ENCODE results near the gene ZC3H7B. TPM values are rescaled to one million over a fixed set of nuclear protein-coding genes. Genes with fewer than 3 reads are reported as not detected.

ZC3H7B gene
- total RNA-seq, 2 donors from 2014 or later: 70.9 to 74.2 TPM

DNA sequence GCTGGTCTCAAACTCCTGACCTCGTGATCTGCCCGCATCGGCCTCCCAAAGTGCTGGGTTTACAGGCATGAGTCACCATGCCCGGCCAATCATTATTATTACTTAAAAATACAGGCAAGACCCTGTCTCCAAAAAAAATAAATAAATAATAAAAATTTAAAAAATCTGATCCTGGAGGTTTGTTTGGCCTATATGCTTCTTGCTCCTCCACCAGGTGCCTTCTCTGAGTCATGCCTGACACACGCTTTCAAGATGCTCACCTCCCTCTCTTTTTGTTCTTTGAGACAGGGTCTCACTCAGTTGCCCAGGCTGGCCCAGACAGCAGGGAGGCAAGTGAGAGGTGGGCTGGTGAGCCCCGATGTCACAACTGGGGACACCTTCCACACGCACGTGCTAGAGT is 13.5 kb downstream of the ZC3H7B start:
- TF ChIP-seq, protein P1, sequence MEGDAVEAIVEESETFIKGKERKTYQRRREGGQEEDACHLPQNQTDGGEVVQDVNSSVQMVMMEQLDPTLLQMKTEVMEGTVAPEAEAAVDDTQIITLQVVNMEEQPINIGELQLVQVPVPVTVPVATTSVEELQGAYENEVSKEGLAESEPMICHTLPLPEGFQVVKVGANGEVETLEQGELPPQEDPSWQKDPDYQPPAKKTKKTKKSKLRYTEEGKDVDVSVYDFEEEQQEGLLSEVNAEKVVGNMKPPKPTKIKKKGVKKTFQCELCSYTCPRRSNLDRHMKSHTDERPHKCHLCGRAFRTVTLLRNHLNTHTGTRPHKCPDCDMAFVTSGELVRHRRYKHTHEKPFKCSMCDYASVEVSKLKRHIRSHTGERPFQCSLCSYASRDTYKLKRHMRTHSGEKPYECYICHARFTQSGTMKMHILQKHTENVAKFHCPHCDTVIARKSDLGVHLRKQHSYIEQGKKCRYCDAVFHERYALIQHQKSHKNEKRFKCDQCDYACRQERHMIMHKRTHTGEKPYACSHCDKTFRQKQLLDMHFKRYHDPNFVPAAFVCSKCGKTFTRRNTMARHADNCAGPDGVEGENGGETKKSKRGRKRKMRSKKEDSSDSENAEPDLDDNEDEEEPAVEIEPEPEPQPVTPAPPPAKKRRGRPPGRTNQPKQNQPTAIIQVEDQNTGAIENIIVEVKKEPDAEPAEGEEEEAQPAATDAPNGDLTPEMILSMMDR (conservative IDR thresholded peaks at IDR 0.05): no peak
- Histone ChIP-seq H3K27me3 (ENCODE audit: control insufficient read depth, insufficient read depth, low read length, poor library complexity, severe bottlenecking) (no peaks in the 10 kb centered on the region), H3K27ac (ENCODE audit: low read depth, low read length) (no peak overlapping the region), H3K4me1 (ENCODE audit: control insufficient read depth, insufficient read depth, low read length) (no peaks in the 10 kb centered on the region), H3K9me3 (ENCODE audit: control insufficient read depth, low read length) (no peaks in the 10 kb centered on the region), H3K9ac (ENCODE audit: extremely low read depth, low read length, poor library complexity, severe bottlenecking) (no peak overlapping the region), H3K4me3 (ENCODE audit: low read length) (no peak overlapping the region), H3K36me3 (ENCODE audit: control insufficient read depth, insufficient read depth, low read length) (peaks cover under 1% of the 10 kb centered on the region)
- Mint-ChIP-seq H3K27ac (no peak overlapping the region), H3K9me3 (no peaks in the 10 kb centered on the region), H3K4me1 (peaks cover 6% of the 10 kb centered on the region), H3K36me3 (ENCODE audit: low read depth) (peaks cover 17% of the 10 kb centered on the region), H3K4me3 (no peak overlapping the region), H3K27me3 (ENCODE audit: insufficient read depth) (no peaks in the 10 kb centered on the region)
- WGBS, 2 experiments (ENCODE audit: insufficient coverage in 1 of 2, insufficient read length in 1 of 2): 97 to 100% methylated on average over 5 to 7 of the region's 8 CpGs
- no peak for DNase-seq

DNA sequence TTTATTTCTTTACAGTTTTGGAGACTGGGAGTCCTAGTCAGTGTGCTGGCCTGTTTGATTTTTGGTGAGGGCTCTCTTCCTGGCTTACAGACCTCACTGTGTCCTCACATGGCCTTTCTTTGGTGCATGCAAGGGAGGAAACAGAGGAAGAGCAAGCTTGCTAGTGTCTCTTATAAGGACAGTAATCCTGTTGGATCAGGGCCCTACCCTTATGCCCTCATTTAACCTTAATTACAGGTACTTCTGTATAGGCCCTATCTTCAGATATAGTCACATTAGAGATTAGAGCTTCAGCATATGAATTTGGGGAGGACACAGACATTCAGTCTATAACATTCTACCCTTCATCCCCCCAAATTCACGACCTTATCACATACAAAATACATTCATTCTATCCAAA is 14.3 kb downstream of the ZC3H7B start:
- 100% methylated on average over 1 of the region's 1 CpG for WGBS, 2 experiments (ENCODE audit: insufficient coverage in 1 of 2, insufficient read length in 1 of 2)
- no peaks in the 10 kb centered on the region for H3K27me3 ChIP-seq (ENCODE audit: control insufficient read depth, insufficient read depth, low read length, poor library complexity, severe bottlenecking)
- H3K4me3 ChIP-seq (ENCODE audit: low read length): no peak overlapping the region
- Mint-ChIP-seq H3K27ac (no peak overlapping the region), H3K4me3 (no peak overlapping the region), H3K27me3 (ENCODE audit: insufficient read depth) (no peaks in the 10 kb centered on the region), H3K9me3 (no peaks in the 10 kb centered on the region), H3K36me3 (ENCODE audit: low read depth) (peaks cover 14% of the 10 kb centered on the region), H3K4me1 (peaks cover 6% of the 10 kb centered on the region)
- no peaks in the 10 kb centered on the region for H3K9me3 ChIP-seq (ENCODE audit: control insufficient read depth, low read length)
- H3K27ac ChIP-seq (ENCODE audit: low read depth, low read length): no peak overlapping the region
- H3K36me3 ChIP-seq (ENCODE audit: control insufficient read depth, insufficient read depth, low read length): no peaks in the 10 kb centered on the region
- no peak for DNase-seq
- H3K4me1 ChIP-seq (ENCODE audit: control insufficient read depth, insufficient read depth, low read length): no peaks in the 10 kb centered on the region
- H3K9ac ChIP-seq (ENCODE audit: extremely low read depth, low read length, poor library complexity, severe bottlenecking): no peak overlapping the region
- TF ChIP-seq, protein P1 (conservative IDR thresholded peaks at IDR 0.05): no peak

DNA sequence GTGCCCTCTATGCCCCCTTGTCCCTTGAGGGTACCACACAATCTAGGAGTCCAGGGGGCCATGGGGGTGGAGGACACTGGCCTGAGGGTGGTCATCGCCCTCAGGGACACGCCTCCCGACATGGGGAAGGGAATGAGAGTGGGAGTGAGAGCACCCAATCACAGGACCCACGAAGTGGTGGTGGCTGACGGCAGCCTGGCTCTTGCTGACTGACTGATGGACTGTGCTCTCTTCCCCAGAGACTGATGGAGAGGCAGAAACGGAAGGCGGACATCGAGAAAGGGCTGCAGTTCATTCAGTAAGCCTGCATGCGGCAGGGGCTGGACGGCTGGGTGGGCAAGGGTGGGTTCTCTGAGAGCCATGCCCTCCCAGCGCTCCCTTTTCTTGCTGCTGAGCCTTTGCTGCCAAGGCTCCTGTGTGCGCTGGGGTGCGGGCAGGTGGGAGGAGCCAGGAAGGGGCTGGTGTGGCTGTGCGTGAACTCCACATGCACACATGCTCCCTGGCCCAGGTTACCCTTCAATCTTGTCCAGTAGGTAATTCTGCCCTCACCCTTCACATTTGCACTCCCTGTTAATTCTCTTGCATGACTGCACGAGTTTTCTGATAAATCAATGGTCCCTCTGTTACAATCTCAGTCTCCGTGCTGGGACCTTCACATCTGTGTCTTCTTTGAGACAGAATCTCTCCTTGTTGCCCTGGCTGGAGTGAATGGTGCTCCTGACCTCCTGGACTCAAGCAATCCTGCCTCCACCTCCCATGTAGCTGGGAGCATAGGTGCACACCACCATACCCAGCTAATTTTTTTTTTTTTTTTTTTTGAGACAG is 19.3 kb downstream of the ZC3H7B start:
- no peaks in the 10 kb centered on the region for H3K27me3 Mint-ChIP-seq (ENCODE audit: insufficient read depth)
- H3K27me3 ChIP-seq (ENCODE audit: control insufficient read depth, insufficient read depth, low read length, poor library complexity, severe bottlenecking): no peaks in the 10 kb centered on the region
- no peaks in the 10 kb centered on the region for H3K4me1 Mint-ChIP-seq
- H3K36me3 Mint-ChIP-seq (ENCODE audit: low read depth): peaks cover 38% of the 10 kb centered on the region
- TF ChIP-seq, protein P1 (conservative IDR thresholded peaks at IDR 0.05): no peak
- no peak overlapping the region for H3K4me3 ChIP-seq (ENCODE audit: low read length)
- H3K4me3 Mint-ChIP-seq: no peak overlapping the region
- H3K4me1 ChIP-seq (ENCODE audit: control insufficient read depth, insufficient read depth, low read length): no peaks in the 10 kb centered on the region
- no peaks in the 10 kb centered on the region for H3K9me3 ChIP-seq (ENCODE audit: control insufficient read depth, low read length)
- WGBS, 2 experiments (ENCODE audit: insufficient coverage in 1 of 2, insufficient read length in 1 of 2): 95 to 97% methylated on average over 15 to 16 of the region's 16 CpGs
- no peaks in the 10 kb centered on the region for H3K9me3 Mint-ChIP-seq
- H3K27ac Mint-ChIP-seq: no peak overlapping the region
- no peak for DNase-seq
- H3K9ac ChIP-seq (ENCODE audit: extremely low read depth, low read length, poor library complexity, severe bottlenecking): no peak overlapping the region
- no peak overlapping the region for H3K27ac ChIP-seq (ENCODE audit: low read depth, low read length)
- peaks cover 13% of the 10 kb centered on the region for H3K36me3 ChIP-seq (ENCODE audit: control insufficient read depth, insufficient read depth, low read length)
